HFF-Myc (cell line): ENCODE results near the gene SYNGR1.

Experiments
- DNase-seq: peaks from one replicate; pipeline ENCODE4 v3.0.0-alpha.2; 2011; ENCODE audit warnings: low read depth; ENCODE audit errors: extremely low read depth
- H3K4me3 ChIP-seq: replicated peaks from 2 replicates; pipeline ENCODE4 v1.5.1; 2011; ENCODE audit warnings: low read depth, mild to moderate bottlenecking, control low read depth, low read length
- CTCF ChIP-seq: IDR thresholded peaks from 2 replicates; pipeline ENCODE4 v1.5.1; 2012; ENCODE audit warnings: mild to moderate bottlenecking, low read depth, low read length, control low read depth; ENCODE audit errors: missing control alignments

Gene SYNGR1

GRCh38 chr22:39374191-39374590 is 24.4 kb downstream of the SYNGR1 start:
- TF ChIP-seq CTCF, result no peak
- no peak overlapping the region for H3K4me3 ChIP-seq
- DNase-seq, result no peak

GRCh38 chr22:39374801-39375200 is 25.0 kb downstream of the SYNGR1 start:
- no peak overlapping the region for H3K4me3 ChIP-seq
- TF ChIP-seq CTCF, result no peak
- no peak for DNase-seq

GRCh38 chr22:39375646-39376045 is 25.9 kb downstream of the SYNGR1 start:
- no peak for DNase-seq
- TF ChIP-seq CTCF, result no peak
- H3K4me3 ChIP-seq, result no peak overlapping the region

GRCh38 chr22:39379756-39380730 is 30.3 kb downstream of the SYNGR1 start:
- DNase-seq, result no peak
- no peak for TF ChIP-seq CTCF
- no peak overlapping the region for H3K4me3 ChIP-seq

GRCh38 chr22:39381009-39381755 is 31.4 kb downstream of the SYNGR1 start:
- TF ChIP-seq CTCF, result no peak
- DNase-seq, result no peak
- H3K4me3 ChIP-seq, result no peak overlapping the region

- no peak for TF ChIP-seq CTCF
- DNase-seq, result no peak
- H3K4me3 ChIP-seq, result no peak overlapping the region
Measured at GRCh38 chr22:39381930-39382329, 32.1 kb downstream of the SYNGR1 start.
